Measurements from ENCODE around the gene RABGAP1L.

RABGAP1L gene

GRCh38 chr1:174197088-174197487 lies 37.8 kb downstream of the RABGAP1L start:
- no peak for DNase-seq (ENCODE audit: low spot score)

GRCh38 chr1:174197547-174197946 lies 38.2 kb downstream of the RABGAP1L start:
- no peak for DNase-seq (ENCODE audit: low spot score)

GRCh38 chr1:174198202-174198601 lies 38.9 kb downstream of the RABGAP1L start:
- DNase-seq (ENCODE audit: low spot score), result no peak

- no peak for DNase-seq (ENCODE audit: low spot score)
These were observed 41.4 kb downstream of the RABGAP1L start for GRCh38 chr1:174200746-174201145.

- DNase-seq (ENCODE audit: low spot score), result no peak
These were observed 45.5 kb downstream of the RABGAP1L start for GRCh38 chr1:174204697-174205308.

- no peak for DNase-seq (ENCODE audit: low spot score)
These were observed 47.0 kb downstream of the RABGAP1L start for GRCh38 chr1:174206148-174206836.

- DNase-seq (ENCODE audit: low spot score), result no peak
These were observed 50.2 kb downstream of the RABGAP1L start for GRCh38 chr1:174209347-174210187.

GRCh38 chr1:174211486-174211885 lies 52.2 kb downstream of the RABGAP1L start:
- no peak for DNase-seq (ENCODE audit: low spot score)

- no peak for DNase-seq (ENCODE audit: low spot score)
These were observed 56.4 kb downstream of the RABGAP1L start for GRCh38 chr1:174215766-174216165.

GRCh38 chr1:174217248-174217647 lies 57.9 kb downstream of the RABGAP1L start:
- no peak for DNase-seq (ENCODE audit: low spot score)

GRCh38 chr1:174217787-174218574 lies 58.7 kb downstream of the RABGAP1L start:
- DNase-seq (ENCODE audit: low spot score), result peak; percentile 40

GRCh38 chr1:174218983-174219382 lies 59.7 kb downstream of the RABGAP1L start:
- no peak for DNase-seq (ENCODE audit: low spot score)

- DNase-seq (ENCODE audit: low spot score), result no peak
These were observed 60.5 kb downstream of the RABGAP1L start for GRCh38 chr1:174219606-174220370.

GRCh38 chr1:174221681-174222080 lies 62.4 kb downstream of the RABGAP1L start:
- DNase-seq (ENCODE audit: low spot score), result no peak

GRCh38 chr1:174222166-174222949 lies 63.0 kb downstream of the RABGAP1L start:
- DNase-seq (ENCODE audit: low spot score), result no peak

- DNase-seq (ENCODE audit: low spot score), result no peak
These were observed 65.3 kb downstream of the RABGAP1L start for GRCh38 chr1:174224641-174225040.

GRCh38 chr1:174225499-174226204 lies 66.3 kb downstream of the RABGAP1L start:
- no peak for DNase-seq (ENCODE audit: low spot score)

GRCh38 chr1:174230399-174230798 lies 71.1 kb downstream of the RABGAP1L start:
- DNase-seq (ENCODE audit: low spot score), result no peak

GRCh38 chr1:174232761-174233160 lies 73.4 kb downstream of the RABGAP1L start:
- no peak for DNase-seq (ENCODE audit: low spot score)

All from COLO829 (cell line).